Cortex of kidney (tissue), 1 donor: ENCODE measurements around the gene CBY1.
"Not testable (repeated sequence)": the region's sequence is repeated elsewhere in the genome, so short reads cannot be mapped to it uniquely, and the experiment has no call there.

ENCODE experiments used
- DNase-seq: peaks from one replicate; lab custom pipeline; 2025; lab: John Stamatoyannopoulos, UW

Gene CBY1

DNA sequence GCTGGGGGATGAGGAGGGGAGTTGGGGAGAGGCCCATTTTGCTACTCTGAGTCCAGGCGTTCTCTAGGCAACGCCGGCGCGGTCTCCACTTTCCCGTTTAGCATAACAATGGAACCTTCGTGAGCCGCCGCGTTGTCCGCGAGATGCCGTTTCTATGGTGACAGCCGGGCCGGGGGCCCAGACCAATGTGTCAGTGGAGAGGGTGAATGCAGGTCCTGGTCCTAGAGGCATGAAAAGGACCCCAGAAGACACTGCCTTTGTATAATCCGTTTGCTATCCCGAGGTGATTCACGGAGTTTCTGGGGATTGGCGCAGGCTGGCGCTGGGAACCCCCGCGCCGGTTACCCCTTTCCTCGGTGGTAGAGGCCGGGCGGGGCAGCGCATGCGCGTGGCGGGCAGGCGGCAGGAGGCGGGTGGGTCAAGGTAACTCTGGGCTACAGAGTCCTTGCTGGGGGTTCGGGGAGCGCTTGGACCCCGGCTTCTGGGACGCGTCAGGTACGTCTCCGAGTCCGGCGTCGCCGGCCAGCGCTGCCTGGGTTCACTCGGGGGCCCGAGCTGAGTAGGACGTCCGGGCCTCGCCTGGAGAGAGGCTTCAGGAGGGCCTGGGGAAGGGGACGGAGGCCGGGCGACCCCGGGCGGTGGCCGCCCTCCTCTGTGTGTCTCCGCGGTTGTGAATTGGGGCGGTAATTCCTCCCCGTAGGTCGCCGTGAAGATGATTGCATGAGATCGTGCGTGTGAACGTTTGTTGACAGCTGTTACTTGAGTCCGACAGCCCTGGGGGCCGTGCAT is at the start of gene CBY1, which contains the start of gene FAM227A:
Gene CBY1 (plus strand): TSS at position 383 of the 789 bp plus-strand sequence. CDS start 11,417 bp downstream, outside the sequence.
Gene FAM227A (minus strand): TSS at position 137 of the 789 bp plus-strand sequence. CDS start 6,224 bp downstream, outside the sequence.
- DNase-seq: peak; percentile 24

- DNase-seq: no peak
Measured at GRCh38 chr22:38607680-38608079, 48.8 kb upstream of the CBY1 start.

GRCh38 chr22:38608992-38609750 is 47.3 kb upstream of the CBY1 start:
- no peak for DNase-seq

- DNase-seq: no peak
Measured at GRCh38 chr22:38610234-38610633, 46.2 kb upstream of the CBY1 start.

- DNase-seq: no peak
Measured at GRCh38 chr22:38611559-38611958, 44.9 kb upstream of the CBY1 start.

DNA sequence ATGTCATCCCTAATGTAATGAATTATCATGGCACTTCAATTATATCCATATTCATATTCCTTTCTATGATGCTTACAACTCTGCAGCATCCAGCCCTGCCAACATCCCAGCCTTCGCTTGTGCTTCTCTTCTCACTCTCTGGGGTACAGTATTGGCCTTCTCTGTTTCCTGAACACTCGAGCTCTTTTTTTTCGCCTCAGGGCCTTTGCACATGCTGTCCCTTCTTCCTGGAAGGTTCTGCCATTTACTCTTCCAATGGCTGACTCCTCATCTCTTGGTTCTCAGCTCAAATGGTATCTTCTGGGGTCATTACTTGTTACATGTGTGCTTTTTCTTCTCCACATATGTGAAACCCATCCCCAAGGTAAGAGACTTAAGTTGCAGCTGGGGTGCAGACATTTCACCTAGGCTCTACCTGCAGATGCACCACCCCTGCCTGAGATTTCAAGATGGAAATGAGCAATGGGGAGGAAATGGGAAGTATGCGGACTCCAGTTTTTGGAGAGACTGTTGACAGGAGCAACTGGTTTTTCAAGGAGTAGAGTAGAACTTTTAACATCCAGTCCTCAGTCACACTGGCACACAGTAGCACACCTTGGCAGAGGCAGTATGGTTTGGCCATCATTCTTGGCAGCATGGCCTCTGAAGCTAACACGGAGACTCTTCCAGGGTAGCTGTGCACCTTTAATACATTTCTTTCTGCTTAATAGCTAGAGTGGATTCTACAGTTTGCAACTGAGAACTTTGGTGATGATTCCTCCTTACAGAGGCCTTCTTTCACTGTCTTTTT is 44.0 kb upstream of the CBY1 start:
- DNase-seq: no peak

DNA sequence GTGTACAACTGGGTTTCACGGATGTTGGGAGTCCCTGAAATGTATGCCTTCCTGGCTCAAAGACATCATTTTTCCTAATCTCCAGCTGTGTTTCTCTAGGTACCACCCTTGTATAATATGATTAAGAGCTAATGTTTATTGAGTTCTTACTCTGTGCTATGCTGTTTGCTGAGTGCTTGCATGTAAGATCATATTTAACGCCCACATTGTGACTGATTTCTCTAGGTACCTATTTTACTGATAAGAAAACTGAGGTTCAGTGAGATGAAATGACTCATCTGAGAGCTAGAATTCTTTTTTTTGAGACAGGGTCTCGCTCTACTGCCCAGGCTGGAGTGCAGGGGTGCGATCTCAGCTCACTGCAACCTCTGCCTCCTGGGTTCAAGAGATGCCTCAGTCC is 42.9 kb upstream of the CBY1 start:
- no peak for DNase-seq

- no peak for DNase-seq
Measured at GRCh38 chr22:38614332-38615063, 41.9 kb upstream of the CBY1 start.

GRCh38 chr22:38615064-38615405 is 41.4 kb upstream of the CBY1 start:
- not testable (repeated sequence) for DNase-seq

DNA sequence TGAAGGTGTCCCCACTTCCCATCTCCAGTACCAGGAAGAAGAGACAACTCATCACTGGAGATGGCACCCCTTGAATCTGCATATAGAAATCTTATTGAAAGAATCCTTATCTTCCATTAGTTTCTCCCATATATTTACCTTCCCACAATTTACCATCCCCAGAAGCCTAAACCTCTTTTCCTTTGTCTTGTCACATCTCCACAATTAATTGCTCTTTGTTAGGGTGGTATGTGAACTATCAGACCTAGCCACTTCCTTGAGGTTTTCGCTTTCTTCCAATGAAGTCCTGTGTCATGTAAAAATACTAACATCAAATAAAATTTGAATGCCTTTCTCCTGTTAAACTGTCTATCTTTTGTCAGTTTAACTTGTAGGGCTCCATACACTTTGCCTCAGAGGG is 38.2 kb upstream of the CBY1 start:
- no peak for DNase-seq

GRCh38 chr22:38618682-38619081 is 37.8 kb upstream of the CBY1 start:
- no peak for DNase-seq

DNA sequence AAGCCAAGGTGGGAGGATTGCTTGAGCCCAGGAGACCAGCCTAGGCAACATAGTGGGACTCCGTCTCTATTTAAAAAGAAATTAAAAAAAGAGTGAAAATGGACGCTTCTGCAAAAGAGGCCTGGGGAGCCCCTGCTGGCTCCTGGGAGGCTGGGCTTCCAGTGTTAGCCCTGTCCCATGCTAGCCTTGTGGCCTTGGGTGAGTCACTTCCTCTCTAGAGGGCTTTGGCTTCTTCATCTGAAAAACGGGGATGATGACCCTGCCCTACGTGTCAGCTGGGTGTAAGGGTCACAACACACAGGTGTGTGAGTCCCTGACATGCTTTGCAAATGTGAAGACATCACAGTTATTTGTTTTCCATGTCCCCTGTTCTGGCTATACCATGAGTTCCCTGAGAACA is 33.1 kb upstream of the CBY1 start:
- DNase-seq: no peak

GRCh38 chr22:38628444-38628843 is 28.0 kb upstream of the CBY1 start:
- DNase-seq: no peak

GRCh38 chr22:38629108-38629507 is 27.3 kb upstream of the CBY1 start:
- no peak for DNase-seq

- no peak for DNase-seq
Measured at GRCh38 chr22:38631724-38632123, 24.7 kb upstream of the CBY1 start.

DNA sequence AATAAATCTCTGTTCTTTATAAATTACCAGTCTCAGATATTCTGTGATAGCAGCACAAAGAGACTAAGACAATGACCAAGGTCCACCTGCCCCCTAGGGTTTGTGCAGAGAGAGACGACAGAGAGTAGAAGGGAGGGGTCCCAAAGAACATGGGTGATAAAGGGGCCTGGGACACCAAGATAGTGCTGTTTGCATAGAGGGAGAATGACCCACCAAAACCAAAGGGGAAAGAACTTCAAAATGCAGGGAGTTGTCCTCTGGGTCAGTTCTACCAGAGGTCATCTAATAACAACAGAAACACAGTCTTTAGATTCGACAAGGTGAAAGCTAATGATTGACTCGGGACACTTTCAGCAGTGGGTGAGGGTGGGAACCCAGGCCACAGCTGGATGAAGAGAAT is 23.9 kb upstream of the CBY1 start:
- no peak for DNase-seq

- DNase-seq: no peak
Measured at GRCh38 chr22:38638216-38638615, 18.2 kb upstream of the CBY1 start.

- DNase-seq: no peak
Measured at GRCh38 chr22:38638728-38639127, 17.7 kb upstream of the CBY1 start.

GRCh38 chr22:38641476-38642040 is 14.9 kb upstream of the CBY1 start:
- no peak for DNase-seq

- not testable (repeated sequence) for DNase-seq
Measured at GRCh38 chr22:38644245-38644644, 12.2 kb upstream of the CBY1 start.

GRCh38 chr22:38645430-38645829 is 11.0 kb upstream of the CBY1 start:
- no peak for DNase-seq
